HG03432 (cell line): ENCODE measurements around the gene PHC2.

ENCODE experiments used
- ATAC-seq: cut with Tn5 transposase; IDR thresholded peaks from one replicate; pipeline ENCODE4 v1.9.1; 2021; ENCODE audit warnings: mild to moderate bottlenecking, moderate library complexity; ENCODE audit not compliant: unreplicated experiment

The PHC2 gene

GRCh38 chr1:33337441-33337840 is 93.5 kb downstream of the PHC2 start:
- no peak for ATAC-seq

- no peak for ATAC-seq
Measured at GRCh38 chr1:33336580-33336979, 94.3 kb downstream of the PHC2 start.

- ATAC-seq = no peak
Measured at GRCh38 chr1:33335020-33335419, 95.9 kb downstream of the PHC2 start.

DNA sequence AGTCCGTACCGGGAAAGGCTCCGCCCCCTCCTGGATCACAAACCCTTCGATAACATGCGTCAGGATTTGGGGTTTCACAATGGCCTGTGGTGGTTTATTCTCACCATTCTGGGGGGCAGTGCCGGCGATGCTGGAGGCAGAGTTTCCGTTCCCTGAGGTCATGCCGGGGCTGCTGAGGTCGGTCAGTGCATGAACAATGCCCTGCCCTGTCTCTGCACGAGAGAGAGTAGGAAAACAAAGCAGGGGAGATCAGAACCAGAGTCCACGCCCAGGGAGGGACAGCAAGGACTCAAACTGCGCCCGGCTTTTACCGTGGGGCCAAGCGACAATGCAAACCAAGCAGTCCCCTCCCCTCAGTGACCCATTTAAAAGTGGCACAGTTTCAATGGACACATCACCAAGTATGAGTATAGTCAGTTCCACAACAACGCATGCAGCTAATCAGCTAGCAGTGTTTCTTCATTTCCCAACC is 96.8 kb downstream of the PHC2 start:
- ATAC-seq = no peak

DNA sequence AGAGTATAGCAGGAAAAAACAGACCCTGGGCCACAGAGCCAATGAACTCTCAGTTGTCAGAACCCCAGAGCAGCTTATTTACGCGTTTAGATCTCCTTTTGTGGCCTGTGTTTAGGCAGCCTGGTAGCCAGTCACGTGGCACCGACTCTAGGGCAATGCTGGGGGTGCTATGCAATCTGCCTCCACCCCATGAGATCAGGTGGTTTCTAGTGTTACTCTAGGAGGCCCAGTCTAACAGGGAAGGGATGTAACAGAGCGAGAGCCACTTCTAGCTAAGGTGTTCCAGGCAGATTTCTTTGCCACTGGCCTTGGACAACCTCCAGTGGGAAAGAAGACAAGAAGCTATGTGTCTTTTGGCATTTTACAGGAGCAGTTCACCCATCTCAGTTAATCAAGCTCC is 98.0 kb downstream of the PHC2 start:
- no peak for ATAC-seq

GRCh38 chr1:33332357-33332789 is 98.5 kb downstream of the PHC2 start:
- ATAC-seq = no peak

DNA sequence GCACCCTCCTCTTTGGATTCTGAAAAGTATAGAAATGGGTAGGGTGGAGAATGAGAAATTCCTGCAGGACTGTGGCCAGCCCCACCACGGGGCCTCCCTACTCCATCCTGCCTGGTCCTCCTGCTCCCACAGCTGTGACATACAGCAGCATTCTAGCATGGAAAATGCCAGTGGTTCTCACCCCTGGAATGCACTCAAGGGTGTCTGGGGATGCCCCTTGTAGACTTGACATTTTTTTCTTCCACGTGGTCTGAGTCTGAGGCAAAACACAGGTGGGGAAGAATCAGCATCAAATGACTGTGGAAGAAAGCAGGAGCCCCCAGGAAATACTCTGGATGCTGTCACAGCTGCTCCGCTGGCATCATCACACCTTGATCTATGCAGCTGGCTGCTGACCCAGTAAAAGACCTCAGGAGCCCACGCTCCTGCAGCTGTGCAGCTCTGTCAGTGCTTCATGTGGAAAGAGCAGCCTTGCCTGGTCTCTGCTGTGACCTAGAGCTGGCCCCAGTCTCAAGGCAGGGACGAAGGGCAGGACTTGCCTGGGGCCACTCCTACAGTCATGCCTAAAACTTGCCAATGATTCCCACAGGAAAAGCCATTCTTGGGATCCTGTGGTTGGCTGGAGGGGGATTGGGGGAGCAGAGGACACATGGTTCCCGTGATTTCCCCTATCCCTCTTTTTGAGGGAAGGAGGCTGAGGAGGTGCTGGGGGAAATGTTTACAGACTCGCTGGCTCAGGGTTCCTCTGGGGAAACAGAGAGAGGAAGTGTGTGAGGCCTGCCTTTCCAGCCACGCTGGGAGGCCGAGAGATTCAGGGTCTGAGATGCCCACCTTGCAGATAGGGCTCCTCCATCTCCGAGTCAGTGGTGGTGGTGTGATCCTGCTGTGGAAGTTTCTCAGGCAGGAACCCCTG is 99.2 kb downstream of the PHC2 start:
- ATAC-seq = no peak

DNA sequence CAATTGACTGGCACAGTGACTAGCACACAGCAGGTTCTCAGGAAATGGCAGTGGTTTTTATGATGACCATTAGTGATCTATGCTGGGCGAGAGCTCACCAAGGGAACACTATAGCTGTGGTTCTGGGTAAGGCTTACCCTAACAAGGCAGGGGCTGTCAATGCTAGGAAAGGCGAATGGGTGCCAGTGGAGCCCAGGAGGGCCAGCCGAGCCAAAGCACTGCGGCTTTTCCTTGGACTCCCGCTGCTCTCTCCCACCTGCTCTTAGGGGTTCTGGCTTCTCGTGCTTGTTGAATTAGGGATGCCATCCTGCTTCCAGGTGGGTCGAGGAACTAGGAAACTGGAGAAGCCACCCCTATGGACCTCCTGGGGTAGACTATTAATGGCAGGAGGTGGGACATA is 100.0 kb downstream of the PHC2 start:
- ATAC-seq = no peak

- ATAC-seq = no peak
Measured at GRCh38 chr1:33330361-33330890, 100.5 kb downstream of the PHC2 start.

GRCh38 chr1:33329600-33330305 is 101.1 kb downstream of the PHC2 start:
- ATAC-seq = no peak

DNA sequence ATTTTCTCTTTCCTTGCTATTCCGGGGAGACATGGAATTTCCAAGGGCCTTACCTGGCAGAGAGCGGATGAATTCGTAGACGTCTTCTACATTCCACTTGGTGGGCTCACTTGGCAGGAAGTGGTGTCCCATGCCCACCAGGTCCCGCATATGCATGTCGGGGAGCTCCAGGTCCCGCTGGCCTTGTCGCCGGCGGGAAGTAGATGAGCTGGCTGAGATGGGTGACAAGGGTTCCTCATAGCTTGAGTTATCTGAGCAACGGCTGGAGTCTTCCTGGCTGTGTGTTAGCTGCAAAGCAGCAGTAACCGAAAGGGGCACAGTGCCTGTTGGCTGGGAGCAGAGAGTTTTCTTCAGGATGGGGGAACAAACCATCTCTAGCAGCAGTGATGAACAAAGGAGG is 102.1 kb downstream of the PHC2 start:
- ATAC-seq = no peak

- ATAC-seq = no peak
Measured at GRCh38 chr1:33327587-33328325, 103.1 kb downstream of the PHC2 start.

GRCh38 chr1:33326785-33327184 is 104.1 kb downstream of the PHC2 start:
- ATAC-seq = no peak

GRCh38 chr1:33324677-33325575 is 106.0 kb downstream of the PHC2 start:
- no peak for ATAC-seq

DNA sequence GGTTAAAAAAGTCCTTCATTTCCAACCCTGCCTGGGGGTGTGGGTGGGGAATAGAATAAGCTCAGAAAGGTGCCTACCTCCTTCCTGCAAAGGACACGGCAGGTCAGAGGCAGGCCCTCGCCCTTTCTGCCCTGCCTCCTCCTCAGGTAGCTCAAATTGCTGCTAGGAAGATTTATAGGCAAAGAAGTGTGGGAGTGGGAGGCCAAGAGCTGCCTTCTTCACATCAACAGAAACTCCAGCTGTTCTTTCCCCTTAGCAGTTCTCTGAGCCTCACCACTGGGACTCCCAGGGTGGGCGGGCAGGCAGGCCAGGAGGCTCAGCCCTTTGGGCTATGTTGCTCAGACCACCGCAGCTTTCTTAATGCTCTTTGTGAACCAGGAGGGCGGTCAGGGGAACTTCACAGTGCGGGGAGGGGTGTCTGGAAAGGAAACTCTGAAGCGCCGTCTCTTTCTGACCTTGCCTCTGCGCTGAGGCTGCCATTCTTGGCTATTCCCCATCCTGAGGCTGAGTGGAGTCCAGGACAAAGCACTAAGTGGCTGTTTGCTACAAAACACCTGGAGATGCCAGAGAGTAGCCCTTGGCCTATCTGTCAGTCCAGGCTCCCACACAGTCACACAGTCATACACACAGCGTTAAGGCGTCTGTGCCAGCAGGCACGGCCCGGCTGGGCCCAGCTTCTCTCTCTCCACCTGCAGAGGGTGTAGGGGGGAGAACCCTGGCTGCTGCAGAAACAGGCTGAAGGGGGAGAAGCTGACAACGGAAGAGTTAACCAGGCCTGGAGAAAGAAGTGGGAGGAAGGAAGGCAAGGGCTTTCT is 107.0 kb downstream of the PHC2 start:
- no peak for ATAC-seq

DNA sequence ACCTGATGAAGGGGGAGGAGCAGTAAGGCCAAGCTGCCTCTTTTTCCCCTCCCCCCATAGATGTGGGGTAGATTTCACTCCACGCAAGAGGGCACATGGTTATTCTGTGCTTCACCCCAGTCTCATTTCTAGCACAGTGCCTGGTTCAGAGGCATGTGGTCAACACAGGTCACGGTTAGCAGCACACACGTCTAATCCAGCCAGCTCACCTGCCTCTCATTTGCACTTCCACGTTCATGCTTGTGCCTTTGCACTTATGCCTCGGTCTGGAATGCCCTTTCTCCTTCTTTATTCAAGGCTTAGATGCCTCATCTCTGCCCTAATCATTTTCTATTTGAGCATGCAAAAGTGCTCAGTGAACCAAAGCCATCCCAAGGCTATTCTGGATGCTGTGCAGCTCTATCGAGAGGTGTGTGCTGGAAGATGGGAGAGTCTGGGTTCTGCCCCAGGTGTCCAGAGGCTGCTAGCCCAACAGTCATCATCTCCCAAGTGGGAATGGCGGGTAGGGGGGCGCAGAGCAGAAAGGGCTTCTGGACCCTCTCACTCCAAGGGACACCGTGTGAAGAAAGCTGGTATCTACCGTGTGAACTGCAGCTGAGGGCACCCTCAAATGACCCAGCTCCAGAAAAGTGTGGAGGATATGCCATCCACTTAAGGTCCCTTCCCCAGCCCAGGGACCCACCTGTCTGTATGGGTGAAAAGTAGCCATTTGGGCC is 107.9 kb downstream of the PHC2 start:
- ATAC-seq = no peak

- ATAC-seq = no peak
Measured at GRCh38 chr1:33322109-33322508, 108.8 kb downstream of the PHC2 start.

- ATAC-seq = no peak
Measured at GRCh38 chr1:33321178-33321577, 109.7 kb downstream of the PHC2 start.
